GM15510 (cell line): Measurements from ENCODE around the gene ZNF823.

Experiments used
- POLR2A ChIP-seq: IDR thresholded peaks from 3 replicates; pipeline ENCODE4 v1.6.1; 2011; ENCODE audit warnings: borderline replicate concordance; ENCODE audit not compliant: insufficient read length; ENCODE audit errors: extremely low read depth

ZNF823 gene

DNA sequence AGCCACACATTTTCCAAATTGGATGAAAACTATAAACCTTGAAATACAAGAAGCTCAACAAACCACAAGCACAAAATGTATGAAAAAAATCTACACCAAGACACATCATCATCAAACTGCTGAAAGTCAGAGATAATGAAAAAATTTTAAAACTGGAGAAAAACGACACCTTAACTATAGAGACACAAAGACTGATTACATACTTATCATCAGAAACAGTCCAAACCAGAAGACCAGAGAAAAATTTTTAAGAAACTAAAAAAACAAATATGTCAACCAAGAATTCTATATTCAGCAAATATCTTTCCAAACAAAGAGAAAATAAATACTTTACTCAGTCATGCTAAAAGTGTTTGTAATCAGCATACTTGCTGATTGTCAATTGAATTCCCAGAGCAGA is 8.5 kb upstream of the ZNF823 start:
- TF ChIP-seq POLR2A, result no peak

GRCh38 chr19:11745869-11746268 is 7.1 kb upstream of the ZNF823 start:
- TF ChIP-seq POLR2A, result no peak

DNA sequence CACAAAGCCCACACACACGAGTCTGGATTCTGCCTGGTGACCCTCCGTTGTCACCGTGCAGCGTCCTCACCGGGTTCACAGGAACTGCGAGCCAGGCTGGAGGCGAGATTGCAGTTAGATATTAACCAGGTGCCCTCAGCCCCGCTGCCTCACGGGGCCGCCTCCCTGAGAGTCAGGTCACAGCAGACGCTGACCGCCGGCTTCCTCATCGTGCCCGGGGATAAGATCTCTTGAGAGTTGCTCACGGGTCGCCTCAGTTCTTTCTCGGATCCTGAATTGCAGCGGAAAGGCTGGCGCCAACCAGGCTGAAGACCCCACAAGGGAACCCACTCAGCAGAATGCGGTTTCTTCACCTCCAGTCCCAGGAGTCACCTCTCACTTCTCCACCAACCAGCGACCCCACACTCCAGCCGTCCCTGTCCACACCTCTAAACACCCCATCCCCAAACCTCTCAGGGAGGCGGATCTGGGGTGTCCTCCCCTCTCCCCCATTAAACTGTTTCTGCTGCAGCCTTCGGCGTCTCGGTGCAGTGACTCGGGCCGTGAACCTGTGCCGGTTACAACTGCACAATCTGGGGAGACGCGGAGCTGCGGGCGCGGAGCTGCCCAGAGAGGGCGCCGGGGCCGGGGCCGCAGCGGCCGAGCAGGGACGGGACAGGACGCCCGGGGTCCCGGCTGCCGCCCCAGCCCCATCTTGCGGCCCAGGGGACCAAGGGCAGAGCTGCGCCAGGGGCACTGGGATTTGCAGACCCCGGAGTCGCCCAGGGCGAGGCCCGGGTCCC is 591 bp downstream of the ZNF823 start:
- peak; percentile 35 for TF ChIP-seq POLR2A

GRCh38 chr19:11736696-11737095 is 2.0 kb downstream of the ZNF823 start:
- TF ChIP-seq POLR2A, result no peak

DNA sequence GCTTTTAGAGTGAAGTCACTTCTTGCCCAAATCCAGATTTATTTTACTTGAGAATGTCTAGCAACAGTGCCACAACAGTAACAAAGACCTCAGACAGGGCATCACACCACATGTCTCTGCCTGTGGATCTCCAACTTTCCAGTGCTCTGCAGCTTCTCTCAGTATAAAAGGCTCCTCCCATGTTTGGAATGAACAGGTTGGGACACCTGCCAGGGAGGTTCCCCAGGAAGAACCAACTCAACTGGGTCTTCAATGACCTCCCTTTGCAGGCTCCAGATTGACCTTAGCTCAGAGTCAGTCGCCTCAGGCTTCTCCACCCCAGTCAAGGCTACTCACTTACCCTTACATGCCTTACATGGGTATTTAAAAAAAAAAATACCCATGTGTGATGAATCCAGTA is 3.4 kb downstream of the ZNF823 start:
- TF ChIP-seq POLR2A, result no peak

DNA sequence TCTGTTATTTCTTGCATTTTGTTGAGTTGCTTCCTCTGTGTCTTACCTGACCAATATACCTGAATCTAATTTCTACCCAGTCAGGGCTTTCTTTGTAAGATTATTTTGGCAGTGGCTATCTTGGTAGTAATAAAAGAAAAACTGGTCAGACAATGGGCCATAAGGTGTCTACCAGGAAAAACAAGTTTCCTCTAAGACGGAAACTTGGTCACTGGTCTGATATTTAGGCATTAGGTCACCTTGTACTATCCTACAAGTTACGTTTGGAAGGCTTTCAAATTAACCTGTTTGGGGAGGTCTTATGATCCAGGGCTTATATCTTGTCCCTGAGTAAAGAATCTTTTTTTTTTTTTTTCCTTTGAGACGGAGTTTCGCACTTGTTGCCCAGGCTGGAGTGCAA is 9.2 kb downstream of the ZNF823 start:
- no peak for TF ChIP-seq POLR2A

DNA sequence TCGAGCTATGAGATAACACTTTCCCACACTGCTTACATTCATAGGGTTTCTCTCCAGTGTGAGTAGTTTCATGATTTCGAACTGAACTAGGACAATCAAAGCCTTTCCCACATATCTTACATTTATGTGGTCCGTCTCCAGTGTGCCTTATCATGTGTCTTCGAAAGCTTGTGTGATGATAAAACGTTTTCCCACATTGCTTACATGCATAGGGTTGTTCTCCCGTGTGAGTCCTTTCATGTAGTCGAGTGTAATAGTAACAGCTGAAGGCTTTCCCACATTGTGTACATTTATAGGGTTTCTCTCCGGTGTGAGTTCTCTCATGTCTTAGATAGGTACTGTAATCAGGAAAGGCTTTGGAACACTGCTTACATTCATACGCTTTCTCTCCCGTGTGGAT is 16.3 kb downstream of the ZNF823 start:
- TF ChIP-seq POLR2A, result no peak

DNA sequence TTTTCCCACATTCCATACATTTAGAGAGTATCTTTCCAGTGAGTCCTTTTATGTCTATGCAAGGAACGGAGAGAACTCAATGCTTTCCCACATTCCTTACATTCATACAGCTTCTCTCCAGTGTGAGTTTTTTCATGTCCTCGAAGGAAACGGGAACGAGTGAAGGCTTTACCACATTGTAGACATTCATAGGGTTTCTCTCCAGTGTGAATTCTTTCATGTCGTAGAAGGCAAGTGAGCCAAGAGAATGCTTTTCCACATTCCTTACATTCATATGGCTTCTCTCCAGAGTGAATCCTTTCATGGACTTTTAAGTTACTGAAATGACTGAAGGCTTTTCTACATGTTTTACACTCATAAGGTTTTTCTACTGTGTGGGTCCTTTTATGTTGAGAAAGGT is 17.1 kb downstream of the ZNF823 start:
- TF ChIP-seq POLR2A, result no peak

DNA sequence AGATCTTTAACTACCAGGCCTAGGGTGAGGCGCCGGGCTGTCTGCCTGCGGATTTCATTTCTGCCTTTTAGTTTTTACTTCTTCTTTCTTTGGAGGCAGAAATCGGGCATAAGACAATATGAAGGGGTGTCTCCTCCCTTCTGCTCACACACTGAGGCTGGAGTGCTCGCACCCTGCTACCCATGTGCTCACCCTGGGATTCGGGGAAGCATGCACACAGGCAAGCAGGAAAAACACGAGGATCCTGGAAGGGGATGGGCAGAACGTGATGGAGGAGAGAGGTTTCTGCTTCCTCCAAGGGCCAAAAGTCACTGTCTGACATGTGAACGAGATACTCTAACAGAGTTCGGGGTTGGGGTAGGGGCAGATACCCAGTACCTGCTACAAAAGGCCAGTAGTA is 28.4 kb downstream of the ZNF823 start:
- TF ChIP-seq POLR2A, result no peak

- no peak for TF ChIP-seq POLR2A
Measured at GRCh38 chr19:11708457-11708856, 30.3 kb downstream of the ZNF823 start.

GRCh38 chr19:11705474-11705873 is 33.3 kb downstream of the ZNF823 start:
- TF ChIP-seq POLR2A, result no peak

GRCh38 chr19:11704626-11705025 is 34.1 kb downstream of the ZNF823 start:
- no peak for TF ChIP-seq POLR2A

DNA sequence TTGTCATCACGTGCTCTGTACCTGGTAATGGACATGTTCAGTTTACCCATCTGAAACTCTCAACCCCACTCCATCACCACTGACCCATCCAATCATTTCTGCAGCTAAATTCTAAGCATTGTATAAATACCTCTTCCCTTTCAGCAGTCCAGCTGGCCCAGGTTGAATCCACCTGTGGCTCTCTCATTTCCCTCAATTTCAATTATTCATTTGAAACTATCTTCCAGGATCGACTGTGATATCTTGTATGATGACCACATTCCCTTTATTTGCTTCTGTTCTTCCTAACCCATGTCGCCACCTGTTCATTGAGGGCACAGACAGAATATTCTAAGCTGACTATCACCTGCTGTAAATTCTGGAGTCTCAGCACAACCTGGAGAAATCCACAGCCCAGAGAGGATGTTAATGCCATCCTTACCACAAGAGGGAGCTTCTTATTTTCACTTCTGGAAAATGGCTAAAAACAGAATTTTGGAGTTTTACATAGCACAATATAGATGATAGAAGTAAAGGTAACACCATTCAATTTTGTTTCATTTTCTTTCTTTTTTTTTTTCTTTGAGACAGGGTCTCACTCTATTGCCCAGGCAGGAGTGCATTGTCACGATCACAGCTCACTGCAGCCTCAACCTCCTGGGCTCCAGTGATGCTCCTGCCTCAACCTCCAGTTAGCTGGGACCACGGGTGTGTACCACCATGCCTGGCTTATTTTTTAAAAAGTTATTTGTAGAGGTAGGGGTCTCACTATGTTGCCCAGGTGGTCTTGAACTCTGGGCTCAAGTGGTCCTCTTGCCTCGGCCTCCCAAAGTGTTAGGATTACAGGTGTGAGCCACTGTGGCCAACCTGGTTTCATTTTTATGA is 38.6 kb downstream of the ZNF823 start:
- TF ChIP-seq POLR2A, result no peak

DNA sequence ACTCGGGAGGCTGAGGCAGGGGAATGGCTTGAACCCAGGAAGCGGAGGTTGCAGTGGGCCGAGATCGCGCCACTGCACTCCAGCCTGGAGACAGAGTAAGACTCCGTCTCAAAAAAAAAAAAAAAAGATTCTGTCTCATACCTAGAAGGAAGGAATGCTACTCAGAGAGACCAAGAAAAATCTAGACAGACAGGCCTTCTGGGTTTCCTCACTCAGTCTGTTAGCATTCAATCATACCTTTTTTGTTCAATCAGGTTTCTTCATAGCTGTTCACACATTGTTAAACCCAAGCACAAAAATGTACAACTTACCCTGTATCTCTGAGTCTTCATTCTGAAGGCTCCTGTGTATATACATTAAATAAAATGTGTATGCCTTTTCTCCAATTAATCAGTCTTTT is 40.5 kb downstream of the ZNF823 start:
- TF ChIP-seq POLR2A, result no peak

DNA sequence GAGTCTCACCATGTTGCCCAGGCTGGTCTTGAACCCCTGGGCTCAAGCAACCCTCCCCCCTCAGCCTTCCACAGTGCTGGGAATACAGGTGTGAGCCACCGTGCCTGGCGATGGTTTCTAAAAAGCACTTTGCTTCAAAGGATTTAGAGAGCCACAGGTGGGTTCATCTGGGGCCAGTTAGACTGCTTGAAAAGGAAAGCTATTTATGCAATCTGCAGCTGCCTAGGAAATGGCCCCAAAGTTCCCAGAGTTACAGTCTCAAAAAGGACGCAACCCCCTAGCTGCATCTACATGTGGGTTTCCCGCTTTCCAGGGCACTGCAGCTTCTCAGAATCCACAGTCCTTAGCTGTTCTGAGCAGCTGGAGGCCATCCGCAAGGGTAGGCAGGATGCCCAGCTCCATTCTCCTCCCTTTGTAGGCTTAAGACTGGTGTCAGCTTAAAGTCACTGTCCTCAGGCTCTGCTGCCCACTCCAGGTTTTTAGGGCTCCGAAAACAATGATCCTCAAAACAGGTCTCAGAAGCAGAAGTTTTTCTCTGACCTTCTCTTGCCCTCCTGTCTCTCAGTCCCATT is 41.4 kb downstream of the ZNF823 start:
- TF ChIP-seq POLR2A, result no peak
